IMR-90 (cell line): Measurements from ENCODE around the gene YPEL4. TPM values are rescaled to one million over a fixed set of nuclear protein-coding genes. Genes with fewer than 3 reads are reported as not detected.

Experiments used
- ATAC-seq: fragments of 200-7000 bp; cut with Tn5 transposase; 2 replicates; pipeline ENCODE4 v1.9.1; 2020; ENCODE audit warnings: low read depth, mild to moderate bottlenecking, moderate library complexity
- BruUV-seq: library from RNA; stranded (reverse); fragments of 400-500 nt; replicated peaks from 2 replicates; lab custom pipeline; 2021; lab: Mats Ljungman, UMichigan
- CTCF ChIA-PET: fragments of 300-600 bp; formaldehyde crosslinking; extraction: SDS; loops from one replicate; lab custom pipeline; 2021; ENCODE audit warnings: antibody characterized with exemption; lab: Yijun Ruan, JAX
- POLR2A ChIA-PET: fragments of 300-600 bp; sonication (Branson Sonifier 250); formaldehyde crosslinking; loops from one replicate; lab custom pipeline; 2022; ENCODE audit warnings: antibody characterized with exemption; ENCODE audit not compliant: unreplicated experiment; lab: Charles Lee
- DNase-seq: peaks from one replicate; pipeline ENCODE4 v3.0.0; 2013
- H2AFZ ChIP-seq: replicated peaks from 2 replicates; pipeline ENCODE3; 2013; ENCODE audit warnings: low read length, mild to moderate bottlenecking; ENCODE audit not compliant: poor library complexity
- H2AK5ac ChIP-seq: 2 replicates; pipeline ENCODE4 v1.6.1; 2013; ENCODE audit warnings: low read depth, low read length, inconsistent platforms
- H2AK9ac ChIP-seq: replicated peaks from 2 replicates; pipeline ENCODE3; 2013; ENCODE audit warnings: mild to moderate bottlenecking, low read depth, low read length, moderate library complexity; ENCODE audit not compliant: poor library complexity
- H2BK120ac ChIP-seq: 2 replicates; pipeline ENCODE4 v1.6.1; 2013; ENCODE audit warnings: low read depth, low read length, inconsistent platforms
- H2BK15ac ChIP-seq: 3 replicates; pipeline ENCODE4 v1.6.1; 2013; ENCODE audit warnings: low read depth, low read length, inconsistent platforms
- H2BK20ac ChIP-seq: 2 replicates; pipeline ENCODE4 v1.6.1; 2013; ENCODE audit warnings: low read depth, mild to moderate bottlenecking, inconsistent platforms, low read length, moderate library complexity
- H2BK5ac ChIP-seq: 2 replicates; pipeline ENCODE4 v1.6.1; 2013; ENCODE audit warnings: mild to moderate bottlenecking, low read depth, low read length, inconsistent platforms; ENCODE audit not compliant: poor library complexity, severe bottlenecking
- H3K14ac ChIP-seq: replicated peaks from 2 replicates; pipeline ENCODE4 v1.6.1; 2013; ENCODE audit warnings: low read depth, low read length, inconsistent platforms
- H3K18ac ChIP-seq: 2 replicates; pipeline ENCODE4 v1.6.1; 2013; ENCODE audit warnings: low read depth, low read length, control low read depth
- H3K23ac ChIP-seq: 2 replicates; pipeline ENCODE4 v1.6.1; 2013; ENCODE audit warnings: low read depth, low read length, inconsistent platforms
- H3K27ac ChIP-seq: 2 replicates; pipeline ENCODE4 v1.5.1; 2013; ENCODE audit warnings: mild to moderate bottlenecking, control low read depth, low read length; ENCODE audit not compliant: insufficient read depth
- H3K27me3 ChIP-seq: 2 replicates; pipeline ENCODE4 v1.6.1; 2013; ENCODE audit warnings: low read length; ENCODE audit not compliant: control insufficient read depth, insufficient read depth
- H3K36me3 ChIP-seq: 2 replicates; pipeline ENCODE4 v1.6.1; 2013; ENCODE audit warnings: low read length, mixed read lengths; ENCODE audit not compliant: control insufficient read depth, insufficient read depth
- H3K4ac ChIP-seq: 2 replicates; pipeline ENCODE4 v1.6.1; 2013; ENCODE audit warnings: low read depth, low read length, inconsistent platforms
- H3K4me1 ChIP-seq: 2 replicates; pipeline ENCODE4 v1.6.1; 2013; ENCODE audit warnings: low read length, mixed read lengths; ENCODE audit not compliant: control insufficient read depth, insufficient read depth
- H3K4me2 ChIP-seq: 2 replicates; pipeline ENCODE4 v1.6.1; 2013; ENCODE audit warnings: low read depth, mild to moderate bottlenecking, control low read depth, low read length, moderate library complexity
- H3K4me3 ChIP-seq: 2 replicates; pipeline ENCODE4 v1.5.1; 2013; ENCODE audit warnings: low read depth, mild to moderate bottlenecking, control low read depth, low read length, moderate library complexity; ENCODE audit not compliant: insufficient read depth
- H3K56ac ChIP-seq: 2 replicates; pipeline ENCODE4 v1.6.1; 2013; ENCODE audit warnings: low read length, inconsistent platforms; ENCODE audit not compliant: insufficient read depth; ENCODE audit errors: extremely low read depth
- H3K79me1 ChIP-seq, 2 experiments: 2 replicates each; pipeline ENCODE4 v1.6.1; 2013; ENCODE audit warnings: low read length in 2 of 2, inconsistent platforms in 1 of 2, low read depth in 1 of 2
- H3K9ac ChIP-seq: 2 replicates; pipeline ENCODE4 v1.6.1; 2013; ENCODE audit warnings: low read depth, low read length, control low read depth
- H3K9me1 ChIP-seq: 2 replicates; pipeline ENCODE4 v1.6.1; 2013; ENCODE audit warnings: low read length, inconsistent platforms; ENCODE audit not compliant: insufficient read depth
- H3K9me3 ChIP-seq: 2 replicates; pipeline ENCODE4 v1.6.1; 2013; ENCODE audit warnings: low read length; ENCODE audit not compliant: control insufficient read depth, insufficient read depth
- H4K20me1 ChIP-seq: 2 replicates; pipeline ENCODE4 v1.6.1; 2013; ENCODE audit warnings: low read length, inconsistent platforms; ENCODE audit not compliant: insufficient read depth
- H4K5ac ChIP-seq: 2 replicates; pipeline ENCODE4 v1.6.1; 2013; ENCODE audit warnings: mild to moderate bottlenecking, low read depth, low read length, control low read depth
- H4K8ac ChIP-seq, 2 experiments: 2 replicates each; pipeline ENCODE4 v1.6.1; 2013; ENCODE audit warnings: low read depth in 2 of 2, low read length in 2 of 2, control low read depth in 1 of 2, inconsistent platforms in 1 of 2
- H4K91ac ChIP-seq: 2 replicates; pipeline ENCODE4 v1.6.1; 2013; ENCODE audit warnings: low read depth, low read length, inconsistent platforms; ENCODE audit not compliant: insufficient read depth
- BHLHE40 ChIP-seq: fragments of 150-350 bp; IDR thresholded peaks from 2 replicates; pipeline ENCODE4 v1.6.1; 2016; ENCODE audit warnings: mild to moderate bottlenecking, low read depth, low read length
- CEBPB ChIP-seq: IDR thresholded peaks from 2 replicates; pipeline ENCODE4 v1.6.1; 2012; ENCODE audit warnings: low read depth, low read length, improper control_type of control experiment
- CHD1 ChIP-seq: IDR thresholded peaks from 2 replicates; pipeline ENCODE4 v1.6.1; 2012; ENCODE audit warnings: low read depth, low read length, improper control_type of control experiment
- CTCF ChIP-seq: conservative IDR thresholded peaks from 2 replicates; pipeline ENCODE4 v1.5.1; 2012; ENCODE audit warnings: mild to moderate bottlenecking, low read depth, low read length, improper control_type of control experiment
- FOS ChIP-seq: fragments of 150-350 bp; IDR thresholded peaks from 2 replicates; pipeline ENCODE4 v1.6.1; 2016; ENCODE audit warnings: low read depth, low read length
- MAFK ChIP-seq: IDR thresholded peaks from 2 replicates; pipeline ENCODE4 v1.6.1; 2012; ENCODE audit warnings: low read depth, low read length, improper control_type of control experiment
- MAZ ChIP-seq: IDR thresholded peaks from 2 replicates; pipeline ENCODE4 v1.6.1; 2012; ENCODE audit warnings: low read depth, mild to moderate bottlenecking, low read length, improper control_type of control experiment, moderate library complexity, borderline replicate concordance
- MXI1 ChIP-seq: IDR thresholded peaks from 2 replicates; pipeline ENCODE4 v1.6.1; 2012; ENCODE audit warnings: low read depth, mild to moderate bottlenecking, low read length, moderate library complexity, borderline replicate concordance
- RAD21 ChIP-seq: IDR thresholded peaks from 2 replicates; pipeline ENCODE4 v1.6.1; 2012; ENCODE audit warnings: low read length, improper control_type of control experiment
- RCOR1 ChIP-seq: IDR thresholded peaks from 2 replicates; pipeline ENCODE4 v1.6.1; 2012; ENCODE audit warnings: mild to moderate bottlenecking, low read length, improper control_type of control experiment; ENCODE audit not compliant: insufficient replicate concordance
- SMC3 ChIP-seq: fragments of 150-350 bp; IDR thresholded peaks from 2 replicates; pipeline ENCODE4 v1.6.1; 2016; ENCODE audit warnings: low read depth, mild to moderate bottlenecking, antibody characterized with exemption, low read length, moderate library complexity
- WGBS, 2 experiments: methylation state at CpG; one replicate each; pipeline versions ENCODE4 v1.1.5 to v1.1.7; 2013; ENCODE audit warnings: missing lambda C conversion rate in 2 of 2; ENCODE audit not compliant: insufficient read length in 1 of 2; ENCODE audit errors: extremely low coverage in 2 of 2; 5-methylcytosine and 5-hydroxymethylcytosine counted together
- dilution Hi-C: fragments of 300-500 bp; cut with HindIII; formaldehyde crosslinking; loops from one replicate; pipeline ENCODE4 v1.14.3; 2018; ENCODE audit warnings: low sequenced_read_pairs; ENCODE audit not compliant: unreplicated experiment
- in situ Hi-C: fragments of 300-500 bp; cut with MboI; formaldehyde crosslinking; loops from 3 replicates; pipeline ENCODE4 v1.14.3; 2019; ENCODE audit warnings: low sequenced_read_pairs, inconsistent platforms, mixed read lengths
- intact Hi-C: fragments of 100-400 bp; cut with micrococcal nuclease; formaldehyde crosslinking; loops from 2 replicates; pipeline ENCODE4 v1.10.0; 2022
- polyA plus RNA-seq, 3 experiments: library from polyadenylated mRNA; depleted of rRNA; stranded (reverse); fragments of >200 nt; gene quantifications; 2 replicates each; pipeline ENCODE4 v1.2.3, GENCODE V29; 2012; ENCODE audit warnings: low replicate concordance in 1 of 3
- total RNA-seq: library from RNA; depleted of rRNA; stranded (reverse); fragments of >200 nt; gene quantifications from 2 replicates; pipeline ENCODE4 v1.2.3, GENCODE V29; 2012

Gene YPEL4
- total and polyA plus RNA-seq, 2 of the 4 experiments (the other 2 are of a cell fraction): 0.18 to 0.79 TPM

- peak overlapping the region; percentile 57 for H3K4me3 ChIP-seq
- H3K56ac ChIP-seq: no peak overlapping the region
- BruUV-seq: no TSS peak
- POLR2A ChIA-PET: interaction anchor here (0.5 kb wide), 1 partner anchor 978 kb away, joined by 3 read pairs; no protein-coding TSS in a partner anchor
- peak overlapping the region; percentile 31; the same call in 1 of the 2 replicates for H2AK5ac ChIP-seq
- CTCF ChIA-PET: interaction anchor here (0.6 to 1.1 kb wide), 3 partner anchors 13 to 31 kb away, joined by 3 read pairs; partner anchors contain the start of gene UBE2L6
- WGBS, 2 experiments: 19% methylated on average over 5 of the region's 5 CpGs; no CpG with 5 or more reads in 1 of the 2 experiments
- H3K9me1 ChIP-seq: no peaks in the 10 kb centered on the region
- H3K14ac ChIP-seq: peak overlapping the region; percentile 20; the same call in 1 of the 2 replicates
- peak overlapping the region; percentile 63; the same call in 1 of the 2 replicates for H3K4ac ChIP-seq
- no peaks in the 10 kb centered on the region for H3K9me3 ChIP-seq
- peak overlapping the region; percentile 31 for H4K5ac ChIP-seq
- peak overlapping the region; percentile 44; the same call in 1 of the 2 replicates for H3K18ac ChIP-seq
- peak overlapping the region; percentile 63 for H3K9ac ChIP-seq
- peak overlapping the region; percentile 45 to 64; a peak in 3 of 4 replicates for H4K8ac ChIP-seq
- TF ChIP-seq RCOR1 (no peak), MAZ (no peak), BHLHE40 (no peak), CTCF (no peak), FOS (no peak), MAFK (no peak), RAD21 (no peak), CEBPB (no peak), CHD1 (no peak), SMC3 (no peak), MXI1 (no peak)
- H4K20me1 ChIP-seq: no peaks in the 10 kb centered on the region
- H3K4me1 ChIP-seq: peaks cover 5% of the 10 kb centered on the region; the same call in 1 of the 2 replicates
- peak overlapping the region; percentile 60; the same call in 1 of the 2 replicates for H3K27ac ChIP-seq
- H3K79me1 ChIP-seq: no peaks in the 10 kb centered on the region; a peak in 1 of 4 replicates
- no peak overlapping the region for H2AK9ac ChIP-seq
- H2BK120ac ChIP-seq: peak overlapping the region; percentile 28; the same call in 1 of the 2 replicates
- peak overlapping the region; percentile 31; the same call in 1 of the 2 replicates for H4K91ac ChIP-seq
- dilution Hi-C loops (no loop called here), intact Hi-C loops (no loop called here), in situ Hi-C loops (no loop called here)
- peaks cover 13% of the 10 kb centered on the region; the same call in 1 of the 2 replicates for H3K27me3 ChIP-seq
- ATAC-seq (no peak), DNase-seq (peak; percentile 53)
- H2BK15ac ChIP-seq: no peak overlapping the region
- peak overlapping the region; percentile 63 for H2AFZ ChIP-seq
- no peak overlapping the region for H2BK20ac ChIP-seq
- no peak overlapping the region for H3K23ac ChIP-seq
- H3K4me2 ChIP-seq: peak overlapping the region; percentile 79
- peak overlapping the region; percentile 6 for H2BK5ac ChIP-seq
- peaks cover 2% of the 10 kb centered on the region for H3K36me3 ChIP-seq
These were observed 50.9 kb downstream of the YPEL4 start for GRCh38 chr11:57598831-57599155.
